Sigmoid colon (tissue), 7 donors: Measurements from ENCODE around the gene CNOT10. TPM values are rescaled to one million over a fixed set of nuclear protein-coding genes. Genes with fewer than 3 reads are reported as not detected.
"Not testable (repeated sequence)": the region's sequence is repeated elsewhere in the genome, so short reads cannot be mapped to it uniquely, and the experiment has no call there.

ENCODE experiments used
- DNase-seq: peaks from one replicate; pipeline ENCODE4 v3.0.0-alpha.2; 2019
- H3K27ac ChIP-seq, 4 donors: fragments of 200-600 bp; sonication (generic); one replicate each; pipeline ENCODE4 v1.5.1; 2016 to 2019; ENCODE audit warnings: mild to moderate bottlenecking in 1 of 4
- H3K27me3 ChIP-seq, 3 donors: fragments of 200-600 bp; sonication (generic); one replicate each; pipeline ENCODE4 v1.5.1; 2019; ENCODE audit warnings: mild to moderate bottlenecking in 1 of 3
- H3K36me3 ChIP-seq, 4 donors: fragments of 200-600 bp; sonication (generic); one replicate each; pipeline ENCODE4 v1.5.1; 2016 to 2019
- H3K4me1 ChIP-seq, 4 donors: fragments of 200-600 bp; sonication (generic); one replicate each; pipeline ENCODE4 v1.5.1; 2017 to 2019
- H3K4me3 ChIP-seq, 4 donors: fragments of 200-600 bp; sonication (generic); one replicate each; pipeline ENCODE4 v1.5.1; 2017 to 2019; ENCODE audit warnings: mild to moderate bottlenecking in 2 of 4, moderate library complexity in 1 of 4
- H3K9me3 ChIP-seq, 4 donors: fragments of 200-600 bp in 3 of 4; sonication (generic) in 3 of 4; one replicate each; pipeline versions ENCODE4 v1.5.1 to v1.6.1; 2013 to 2019
- CTCF ChIP-seq, 4 experiments: fragments of 450-650 bp in 3 of 4; fragments of 200-600 bp in 1 of 4; IDR thresholded peaks; one replicate each; pipeline ENCODE4 v1.5.1; 2016 to 2019; ENCODE audit warnings: antibody characterized with exemption in 4 of 4, mild to moderate bottlenecking in 3 of 4, moderate library complexity in 2 of 4
- EP300 ChIP-seq, 4 donors: sonication (generic); formaldehyde crosslinking; IDR thresholded peaks; one replicate each; pipeline ENCODE4 v1.6.1; 2017; ENCODE audit warnings: antibody characterized with exemption in 4 of 4
- POLR2A ChIP-seq, 2 donors: fragments of 450-650 bp; IDR thresholded peaks; one replicate each; pipeline ENCODE4 v1.6.1; 2016; ENCODE audit warnings: antibody characterized with exemption in 2 of 2, mild to moderate bottlenecking in 2 of 2, moderate library complexity in 2 of 2
- POLR2AphosphoS5 ChIP-seq, 4 donors: sonication (generic); formaldehyde crosslinking; IDR thresholded peaks; one replicate each; pipeline ENCODE4 v1.6.1; 2017; ENCODE audit warnings: antibody characterized with exemption in 4 of 4
- WGBS, 2 donors: extraction: QIAGEN DNeasy Blood & Tissue Kit; methylation state at CpG; one replicate each; pipeline ENCODE4 v1.1.7; 2013; 5-methylcytosine and 5-hydroxymethylcytosine counted together
- intact Hi-C: fragments of 100-400 bp; cut with DNase I; formaldehyde crosslinking; loops from one replicate; pipeline ENCODE4 v1.15.1; 2023
- polyA plus RNA-seq, 3 donors: library from polyadenylated mRNA; stranded (reverse); fragments of 200-250 nt; gene quantifications; one replicate each; pipeline ENCODE4 v1.2.3, GENCODE V29; 2013
- total RNA-seq, 4 donors: library from RNA; depleted of rRNA; stranded (reverse); fragments of >200 nt; gene quantifications; one replicate each; pipeline ENCODE4 v1.1.0, GENCODE V29; 2016
- donor health status: healthy with polysubstance abuse.
- donor health status: Bipolar disorder and iron deficiency.
- donor health status: healthy.

CNOT10 gene
- total and polyA plus RNA-seq, 7 donors: 7.2 to 33.5 (median 18.6) TPM

- intact Hi-C loops: no loop called here
These were observed 95.8 kb downstream of the CNOT10 start for GRCh38 chr3:32780735-32781210.

DNA sequence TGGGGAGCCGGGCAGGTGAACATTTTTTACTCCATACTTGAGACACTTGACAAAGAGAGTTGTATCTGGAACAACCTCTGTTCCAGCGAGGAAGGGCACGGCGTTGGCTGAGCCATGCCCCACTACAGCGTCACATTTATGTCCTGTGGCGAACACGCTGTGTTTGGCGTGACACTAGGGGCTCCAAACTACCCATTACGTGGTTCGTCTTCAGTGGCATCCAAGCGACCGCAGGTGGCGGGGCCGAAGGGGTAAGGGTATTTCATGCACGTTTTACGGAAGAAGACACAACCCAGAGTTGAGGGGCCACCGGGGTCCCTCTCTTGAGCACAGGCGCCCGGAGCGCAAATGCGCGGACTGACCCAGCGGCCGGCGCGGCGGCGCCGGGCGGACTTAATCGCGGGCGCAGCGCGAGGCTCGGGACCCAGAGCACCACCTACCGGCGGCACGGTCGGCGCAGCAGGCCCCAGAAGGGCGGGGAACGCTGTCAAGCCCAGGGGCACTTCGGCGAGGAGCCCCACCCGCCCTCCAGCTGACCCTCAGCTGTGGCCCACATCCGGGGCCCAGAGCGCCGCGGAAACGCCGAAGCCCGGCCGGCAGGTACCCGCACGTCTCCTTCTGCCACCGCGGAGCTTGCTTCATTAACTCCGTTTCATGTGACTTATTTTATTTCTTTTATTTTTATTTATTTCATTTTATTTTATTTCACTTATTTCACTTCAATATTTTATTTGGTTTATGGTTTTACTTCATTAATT lies 96.4 kb downstream of the CNOT10 start:
- Histone ChIP-seq H3K27me3 (peaks cover 0 to 4% (median 0%) of the 10 kb centered on the region in 3 donors), H3K27ac (no peak overlapping the region), H3K36me3 (no peaks in the 10 kb centered on the region), H3K4me3 (peak overlapping the region; percentile 39 to 59 (median 49)), H3K9me3 (no peaks in the 10 kb centered on the region), H3K4me1 (peaks cover 0 to 15% (median 9%) of the 10 kb centered on the region in 4 donors)
- DNase-seq: peak; percentile 73
- peak in 3 of 4 experiments; percentile 37 to 84 (median 46) for TF ChIP-seq CTCF (IDR thresholded peaks at IDR 0.05)
- TF ChIP-seq POLR2A (IDR thresholded peaks at IDR 0.05): no peak
- no peak for TF ChIP-seq EP300 (IDR thresholded peaks at IDR 0.05)
- TF ChIP-seq POLR2AphosphoS5 (IDR thresholded peaks at IDR 0.05): no peak
- 2% methylated on average over 59 of the region's 59 CpGs for WGBS, 2 donors
- intact Hi-C loops: no loop called here

More at GRCh38 chr3:32780735-32781210, 95.8 kb downstream of the CNOT10 start:
- Histone ChIP-seq H3K4me3 (peak overlapping the region; percentile 39 to 59 (median 49)), H3K4me1 (peaks cover 0 to 15% (median 9%) of the 10 kb centered on the region in 4 donors), H3K27me3 (peaks cover 0 to 4% (median 0%) of the 10 kb centered on the region in 3 donors), H3K27ac (no peak overlapping the region), H3K9me3 (no peaks in the 10 kb centered on the region), H3K36me3 (peaks cover 0 to 1% (median 0%) of the 10 kb centered on the region in 4 donors)
- peak; percentile 59 for DNase-seq
- 2 to 3% methylated on average over 36 of the region's 36 CpGs for WGBS, 2 donors
- TF ChIP-seq POLR2A (IDR thresholded peaks at IDR 0.05) (no peak), POLR2AphosphoS5 (IDR thresholded peaks at IDR 0.05) (no peak), EP300 (IDR thresholded peaks at IDR 0.05) (no peak)

DNA sequence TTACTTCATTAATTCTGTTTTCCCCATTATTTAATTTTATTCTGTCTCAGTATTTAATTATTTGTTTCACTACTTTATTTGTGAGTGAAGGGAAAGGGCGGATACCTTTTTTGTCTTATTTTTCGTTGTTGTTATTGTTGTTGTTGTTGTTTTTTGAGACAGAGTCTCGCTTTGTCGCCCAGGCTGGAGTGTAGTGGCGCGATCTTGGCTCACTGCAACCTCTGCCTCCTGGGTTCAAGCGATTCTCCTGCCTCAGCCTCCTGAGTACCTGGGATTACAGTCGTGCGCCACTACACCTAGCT lies 96.9 kb downstream of the CNOT10 start:
- H3K27me3 ChIP-seq, intact Hi-C loops, H3K36me3 ChIP-seq, H3K9me3 ChIP-seq, H3K27ac ChIP-seq: not testable (repeated sequence)
- DNase-seq: peak; percentile 4
- peaks cover 0 to 15% (median 9%) of the 10 kb centered on the region in 4 donors for H3K4me1 ChIP-seq
- peak overlapping the region in 1 of 4 donors; percentile 56 for H3K4me3 ChIP-seq
- 88 to 96% methylated on average over 9 of the region's 9 CpGs for WGBS, 2 donors

DNA sequence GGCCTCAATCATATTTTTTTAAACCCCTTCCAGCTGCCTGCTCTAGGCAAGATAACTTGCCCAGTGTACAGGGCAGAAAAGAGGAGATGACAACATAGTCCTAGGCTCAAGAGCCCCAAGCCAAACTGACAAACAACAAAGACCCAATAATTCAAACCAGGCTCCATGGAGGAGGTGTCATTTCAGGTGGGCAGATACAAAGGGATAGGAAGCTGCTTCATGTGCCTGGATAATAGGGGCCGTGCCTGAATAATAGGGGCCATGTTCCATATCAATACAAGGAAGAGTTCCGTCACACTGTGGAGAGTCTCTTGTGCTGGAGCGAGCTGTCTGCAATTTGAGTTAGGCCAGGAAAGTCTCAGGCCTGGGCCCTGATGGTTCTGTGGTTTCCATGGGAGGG lies 97.4 kb downstream of the CNOT10 start:
- TF ChIP-seq POLR2A (IDR thresholded peaks at IDR 0.05) (no peak), POLR2AphosphoS5 (IDR thresholded peaks at IDR 0.05) (no peak), CTCF (IDR thresholded peaks at IDR 0.05) (no peak), EP300 (IDR thresholded peaks at IDR 0.05) (no peak)
- 94 to 96% methylated on average over 3 of the region's 3 CpGs for WGBS, 2 donors
- Histone ChIP-seq H3K4me3 (no peak overlapping the region), H3K4me1 (peaks cover 0 to 15% (median 9%) of the 10 kb centered on the region in 4 donors), H3K9me3 (no peaks in the 10 kb centered on the region), H3K27ac (no peak overlapping the region), H3K36me3 (no peaks in the 10 kb centered on the region), H3K27me3 (peaks cover 0 to 4% (median 0%) of the 10 kb centered on the region in 3 donors)
- intact Hi-C loops: no loop called here
- peak; percentile 20 for DNase-seq

- Histone ChIP-seq H3K4me3 (no peak overlapping the region), H3K9me3 (no peaks in the 10 kb centered on the region), H3K4me1 (no peaks in the 10 kb centered on the region), H3K27me3 (no peaks in the 10 kb centered on the region), H3K27ac (no peak overlapping the region), H3K36me3 (no peaks in the 10 kb centered on the region)
- 27 to 56% methylated on average over 3 of the region's 3 CpGs for WGBS, 2 donors
- no peak for DNase-seq
- no peak for TF ChIP-seq POLR2A (IDR thresholded peaks at IDR 0.05)
- no peak for TF ChIP-seq CTCF (IDR thresholded peaks at IDR 0.05)
- no peak for TF ChIP-seq POLR2AphosphoS5 (IDR thresholded peaks at IDR 0.05)
- no peak for TF ChIP-seq EP300 (IDR thresholded peaks at IDR 0.05)
- intact Hi-C loops: no loop called here
These were observed 106.8 kb downstream of the CNOT10 start for GRCh38 chr3:32791833-32792232.
